SK-N-SH treated with all-trans-retinoic acid at 6 μM for 48 hours (cell line): ENCODE results near the gene THSD4.

Experiments used
- ARNTL ChIP-seq: fragments of 450-650 bp; formaldehyde crosslinking; IDR thresholded peaks from 2 replicates; pipeline ENCODE4 v1.5.0; 2020; ENCODE audit warnings: low read depth, mild to moderate bottlenecking, moderate library complexity, borderline replicate concordance
- BACH2 ChIP-seq: fragments of 250-450 bp; sonication (Bioruptor Pico); IDR thresholded peaks from 2 replicates; pipeline ENCODE4 v1.9.0; 2021; ENCODE audit warnings: mild to moderate bottlenecking, borderline replicate concordance
- CREB5 ChIP-seq: fragments of 250-450 bp; sonication (Bioruptor Pico); IDR thresholded peaks from 2 replicates; pipeline ENCODE4 v1.5.1; 2020; ENCODE audit warnings: low read depth, mild to moderate bottlenecking, moderate library complexity
- CSDC2 ChIP-seq: fragments of 250-450 bp; sonication (Bioruptor Pico); IDR thresholded peaks from 2 replicates; pipeline ENCODE4 v1.5.0; 2020; ENCODE audit warnings: mild to moderate bottlenecking, moderate library complexity
- CSRNP3 ChIP-seq: fragments of 250-450 bp; sonication (Bioruptor Pico); IDR thresholded peaks from 2 replicates; pipeline ENCODE4 v1.5.1; 2021; ENCODE audit warnings: mild to moderate bottlenecking, moderate library complexity
- GLIS3 ChIP-seq: fragments of 250-450 bp; sonication (Bioruptor Pico); IDR thresholded peaks from 2 replicates; pipeline ENCODE4 v1.5.0; 2020; ENCODE audit warnings: mild to moderate bottlenecking, moderate library complexity
- OSR1 ChIP-seq: fragments of 250-450 bp; sonication (Bioruptor Pico); IDR thresholded peaks from 2 replicates; pipeline ENCODE4 v1.8.0; 2022; ENCODE audit warnings: moderate library complexity, mild to moderate bottlenecking, inconsistent platforms
- PATZ1 ChIP-seq: fragments of 250-450 bp; sonication (Bioruptor Pico); IDR thresholded peaks from 2 replicates; pipeline ENCODE4 v1.8.0; 2020; ENCODE audit warnings: mild to moderate bottlenecking, moderate library complexity, borderline replicate concordance
- POU6F1 ChIP-seq: fragments of 250-450 bp; sonication (Bioruptor Pico); IDR thresholded peaks from 2 replicates; pipeline ENCODE4 v1.8.0; 2021; ENCODE audit warnings: low read depth, mild to moderate bottlenecking, moderate library complexity, borderline replicate concordance
- PPARA ChIP-seq: fragments of 250-450 bp; sonication (Bioruptor Pico); IDR thresholded peaks from 2 replicates; pipeline ENCODE4 v1.5.0; 2020; ENCODE audit warnings: mild to moderate bottlenecking, borderline replicate concordance
- RARB ChIP-seq: fragments of 250-450 bp; sonication (Bioruptor Pico); IDR thresholded peaks from 2 replicates; pipeline ENCODE4 v1.8.0; 2021; ENCODE audit warnings: mild to moderate bottlenecking, moderate library complexity
- ZFP3 ChIP-seq: fragments of 250-450 bp; sonication (Bioruptor Pico); IDR thresholded peaks from 2 replicates; pipeline ENCODE4 v1.5.0; 2020; ENCODE audit warnings: mild to moderate bottlenecking, moderate library complexity
- ZNF565 ChIP-seq: fragments of 450-650 bp; formaldehyde crosslinking; conservative IDR thresholded peaks from 2 replicates; pipeline ENCODE4 v1.5.0; 2020; ENCODE audit warnings: low read depth, mild to moderate bottlenecking, moderate library complexity
- ZNF70 ChIP-seq: fragments of 450-650 bp; formaldehyde crosslinking; IDR thresholded peaks from 2 replicates; pipeline ENCODE4 v1.5.0; 2020; ENCODE audit warnings: mild to moderate bottlenecking, moderate library complexity

- TF ChIP-seq POU6F1 (no peak), BACH2 (no peak), ARNTL (CRISPR knock-in tag) (no peak), OSR1 (CRISPR knock-in tag) (no peak), RARB (CRISPR knock-in tag) (no peak), ZNF70 (no peak), CSRNP3 (CRISPR knock-in tag) (no peak), GLIS3 (no peak), ZNF565 (CRISPR knock-in tag) (no peak), PATZ1 (CRISPR knock-in tag) (no peak), PPARA (CRISPR knock-in tag) (no peak), CREB5 (CRISPR knock-in tag) (no peak), ZFP3 (CRISPR knock-in tag) (no peak), CSDC2 (no peak)
Measured at GRCh38 chr15:71502077-71502432, 386.8 kb downstream of the THSD4 start.
